H1 (cell line): ENCODE data around the gene LGR4. TPM values are rescaled to one million over a fixed set of nuclear protein-coding genes. Genes with fewer than 3 reads are reported as not detected.

ENCODE experiments used
- CTCF ChIA-PET: fragments of 300-600 bp; sonication (Branson Sonifier 250); formaldehyde crosslinking; loops from one replicate; lab custom pipeline; 2021; ENCODE audit not compliant: partially characterized antibody; lab: Charles Lee
- POLR2A ChIA-PET: fragments of 300-600 bp; sonication (Branson Sonifier 250); formaldehyde crosslinking; loops from one replicate; lab custom pipeline; 2021; ENCODE audit warnings: inconsistent platforms; ENCODE audit not compliant: partially characterized antibody; lab: Charles Lee
- DNase-seq, 2 experiments: peaks; one replicate each; pipeline versions ENCODE4 v3.0.0 to v3.0.0-alpha.2; 2010 to 2022; ENCODE audit warnings: low spot score in 2 of 2, low read depth in 1 of 2, mixed read lengths in 1 of 2
- FAIRE-seq: peaks from 2 replicates; lab custom pipeline; 2011; peaks lifted over from hg19 to GRCh38; lab: Jason Lieb, UNC
- H2AFZ ChIP-seq: 2 replicates; pipeline ENCODE4 v1.8.1; 2012; ENCODE audit warnings: low read length, inconsistent platforms
- H2AK5ac ChIP-seq: 2 replicates; pipeline ENCODE4 v1.6.1; 2013; ENCODE audit warnings: low read depth, low read length
- H2BK120ac ChIP-seq: replicated peaks from 2 replicates; pipeline ENCODE3; 2013; ENCODE audit warnings: low read depth, low read length, inconsistent platforms
- H2BK12ac ChIP-seq: 2 replicates; pipeline ENCODE4 v1.6.1; 2013; ENCODE audit warnings: low read depth, low read length
- H2BK15ac ChIP-seq: 2 replicates; pipeline ENCODE4 v1.6.1; 2013; ENCODE audit warnings: low read length
- H2BK20ac ChIP-seq: 2 replicates; pipeline ENCODE4 v1.6.1; 2013; ENCODE audit warnings: low read length
- H2BK5ac ChIP-seq: 2 replicates; pipeline ENCODE4 v1.6.1; 2013; ENCODE audit warnings: low read depth, low read length
- H3K14ac ChIP-seq: 2 replicates; pipeline ENCODE4 v1.6.1; 2013; ENCODE audit warnings: inconsistent platforms; ENCODE audit not compliant: insufficient read length
- H3K18ac ChIP-seq: 2 replicates; pipeline ENCODE4 v1.6.1; 2013; ENCODE audit warnings: low read length; ENCODE audit errors: extremely low read depth
- H3K23ac ChIP-seq: 2 replicates; pipeline ENCODE4 v1.6.1; 2013; ENCODE audit warnings: inconsistent platforms; ENCODE audit not compliant: insufficient read length
- H3K23me2 ChIP-seq: 2 replicates; pipeline ENCODE4 v1.6.1; 2013; ENCODE audit warnings: low read depth, low read length
- H3K27ac ChIP-seq: 2 replicates; pipeline ENCODE4 v1.6.1; 2011; ENCODE audit warnings: low read depth, low read length, inconsistent platforms
- H3K27me3 ChIP-seq, 4 experiments: replicated peaks in 1 of 4; 1 replicate in 1 of 4; 2 replicates in 3 of 4; pipeline versions ENCODE4 v1.6.1 to v1.8.1; 2011 to 2013; ENCODE audit warnings: low read length in 3 of 4, mild to moderate bottlenecking in 3 of 4, inconsistent platforms in 2 of 4, mixed read lengths in 2 of 4, moderate library complexity in 1 of 4; ENCODE audit not compliant: control insufficient read depth in 3 of 4, insufficient read depth in 3 of 4; ENCODE audit errors: extremely low read depth in 1 of 4
- H3K36me3 ChIP-seq, 4 experiments: 2 replicates each; pipeline versions ENCODE4 v1.6.1 to v1.8.1; 2011 to 2013; ENCODE audit warnings: mild to moderate bottlenecking in 4 of 4, low read length in 3 of 4, moderate library complexity in 2 of 4, control low read depth in 1 of 4, inconsistent platforms in 1 of 4; ENCODE audit not compliant: insufficient read depth in 4 of 4, control insufficient read depth in 2 of 4
- H3K4ac ChIP-seq: replicated peaks from 2 replicates; pipeline ENCODE3; 2013; ENCODE audit warnings: low read length, low read depth, mixed read lengths, inconsistent platforms; ENCODE audit not compliant: insufficient read length
- H3K4me1 ChIP-seq, 4 experiments: replicated peaks in 1 of 4; 1 replicate in 1 of 4; 2 replicates in 3 of 4; pipeline versions ENCODE4 v1.6.1 to v1.8.1; 2011 to 2013; ENCODE audit warnings: low read length in 3 of 4, inconsistent platforms in 2 of 4, mixed read lengths in 1 of 4; ENCODE audit not compliant: insufficient read depth in 4 of 4, control insufficient read depth in 3 of 4
- H3K4me2 ChIP-seq, 2 experiments: 2 replicates each; pipeline versions ENCODE4 v1.6.1 to v1.8.1; 2011 to 2013; ENCODE audit warnings: low read depth in 2 of 2, low read length in 2 of 2, control low read depth in 1 of 2, inconsistent platforms in 1 of 2, mild to moderate bottlenecking in 1 of 2; ENCODE audit not compliant: insufficient read depth in 1 of 2
- H3K4me3 ChIP-seq, 4 experiments: fragments of 200-600, 300-600 bp in 1 of 4; sonication (generic), shearing (Covaris generic), sonication (Bioruptor Twin) in 1 of 4; 2 replicates each; pipeline versions ENCODE4 v1.5.1 to v1.8.1; 2011 to 2016; ENCODE audit warnings: low read length in 4 of 4, low read depth in 3 of 4, control low read depth in 2 of 4, inconsistent platforms in 2 of 4, mild to moderate bottlenecking in 2 of 4, mixed read lengths in 1 of 4, moderate library complexity in 1 of 4; ENCODE audit not compliant: insufficient read depth in 2 of 4; ENCODE audit errors: extremely low read depth in 1 of 4
- H3K56ac ChIP-seq: replicated peaks from 2 replicates; pipeline ENCODE3; 2013; ENCODE audit warnings: low read depth, mild to moderate bottlenecking, mixed read lengths, low read length, inconsistent platforms; ENCODE audit not compliant: insufficient read length
- H3K79me1 ChIP-seq: 2 replicates; pipeline ENCODE4 v1.6.1; 2013; ENCODE audit warnings: low read depth, low read length, control low read depth
- H3K79me2 ChIP-seq, 2 experiments: 2 replicates each; pipeline versions ENCODE4 v1.6.1 to v1.8.1; 2012 to 2013; ENCODE audit warnings: low read length in 2 of 2, mild to moderate bottlenecking in 2 of 2, inconsistent platforms in 1 of 2; ENCODE audit not compliant: insufficient read depth in 2 of 2, control insufficient read depth in 1 of 2
- H3K9ac ChIP-seq, 4 experiments: replicated peaks in 1 of 4; 1 replicate in 1 of 4; 2 replicates in 3 of 4; pipeline versions ENCODE4 v1.6.1 to v1.8.1; 2011 to 2013; ENCODE audit warnings: low read depth in 3 of 4, low read length in 3 of 4, control low read depth in 2 of 4, mild to moderate bottlenecking in 2 of 4, moderate library complexity in 2 of 4, inconsistent platforms in 1 of 4; ENCODE audit errors: extremely low read depth in 1 of 4
- H3K9me3 ChIP-seq, 2 experiments: 2 replicates each; pipeline versions ENCODE4 v1.6.1 to v1.8.1; 2012 to 2013; ENCODE audit warnings: mild to moderate bottlenecking in 2 of 2, moderate library complexity in 2 of 2, control low read depth in 1 of 2, inconsistent platforms in 1 of 2, low read depth in 1 of 2, low read length in 1 of 2, mixed read lengths in 1 of 2; ENCODE audit not compliant: insufficient read depth in 2 of 2
- H4K20me1 ChIP-seq, 2 experiments: replicated peaks in 1 of 2; 2 replicates each; pipeline versions ENCODE3 to v1.8.1; 2011 to 2013; ENCODE audit warnings: inconsistent platforms in 2 of 2, low read length in 2 of 2, mild to moderate bottlenecking in 1 of 2; ENCODE audit not compliant: insufficient read depth in 2 of 2, control insufficient read depth in 1 of 2
- H4K5ac ChIP-seq: 2 replicates; pipeline ENCODE4 v1.6.1; 2013; ENCODE audit warnings: low read length, low read depth, mixed read lengths, inconsistent platforms; ENCODE audit not compliant: insufficient read length
- H4K8ac ChIP-seq: 2 replicates; pipeline ENCODE4 v1.8.0; 2013; ENCODE audit warnings: mild to moderate bottlenecking, moderate library complexity, low read length, inconsistent platforms; ENCODE audit not compliant: insufficient read depth; ENCODE audit errors: extremely low read depth
- H4K91ac ChIP-seq: replicated peaks from 2 replicates; pipeline ENCODE3; 2013; ENCODE audit warnings: low read length, mixed read lengths, inconsistent platforms; ENCODE audit not compliant: insufficient read length
- E2F6 ChIP-seq: IDR thresholded peaks from 2 replicates; pipeline ENCODE4 v1.6.1; 2012; ENCODE audit warnings: inconsistent platforms
- JUND ChIP-seq: IDR thresholded peaks from 2 replicates; pipeline ENCODE4 v1.6.1; 2011; ENCODE audit warnings: mild to moderate bottlenecking, improper control_type of control experiment, low read length
- SIX5 ChIP-seq: IDR thresholded peaks from 2 replicates; pipeline ENCODE4 v1.6.1; 2011; ENCODE audit warnings: mild to moderate bottlenecking, low read depth, low read length
- TCF12 ChIP-seq: IDR thresholded peaks from 2 replicates; pipeline ENCODE4 v1.6.1; 2011; ENCODE audit warnings: low read depth, mild to moderate bottlenecking, low read length
- WGBS, 2 experiments: shearing (Covaris generic) in 1 of 2; methylation state at CpG; one replicate each; pipeline versions ENCODE4 v1.1.6 to v1.1.7; 2013 to 2015; ENCODE audit warnings: low lambda C conversion rate in 2 of 2, mixed read lengths in 2 of 2, inconsistent platforms in 1 of 2, low coverage in 1 of 2, missing lambda C conversion rate in 1 of 2; ENCODE audit not compliant: insufficient replicate concordance in 2 of 2, insufficient coverage in 1 of 2, insufficient read length in 1 of 2; ENCODE audit errors: extremely low coverage in 1 of 2, missing lambda C conversion rate in 1 of 2; 5-methylcytosine and 5-hydroxymethylcytosine counted together
- polyA plus RNA-seq, 7 experiments: library from polyadenylated mRNA; depleted of rRNA in 3 of 7; stranded (reverse) in 5 of 7; unstranded in 2 of 7; fragments of >200 nt in 5 of 7; fragments of 200-250 nt in 2 of 7; gene quantifications; 1 replicate in 5 of 7; 2 replicates in 1 of 7; 4 replicates in 1 of 7; pipeline versions ENCODE4 v1.2.1 to v1.2.3, GENCODE V29; 2011 to 2013; ENCODE audit warnings: missing spikeins in 2 of 7, mixed read lengths in 2 of 7
- total RNA-seq: library from RNA; stranded (reverse); fragmentation: NEBNext Ultra II Directional; extraction: Animal tissue kit (Norgen Biotek cat#: 25700); gene quantifications from 2 replicates; pipeline ENCODE4 v1.2.1, GENCODE V29; 2021

LGR4 gene
- total and polyA plus RNA-seq, 2 of the 8 experiments (the other 6 are each of a cell fraction or from before 2014, with no cell fraction given), result 26.6 to 61.7 TPM

- no peaks in the 10 kb centered on the region for H3K79me1 ChIP-seq
- H3K27ac ChIP-seq, result no peak overlapping the region
- no peak for DNase-seq
- ChIA-PET POLR2A (interaction anchor here (1.0 kb wide), 1 partner anchor 30 kb away, joined by 3 read pairs; no protein-coding TSS in a partner anchor), CTCF (interaction anchor here (1.0 kb wide), 1 partner anchor 12 kb away, joined by 3 read pairs; no protein-coding TSS in a partner anchor)
- H4K8ac ChIP-seq, result no peak overlapping the region
- no peak overlapping the region for H2BK15ac ChIP-seq
- H4K91ac ChIP-seq, result no peak overlapping the region
- no peak overlapping the region for H2AFZ ChIP-seq
- no peak overlapping the region for H2BK12ac ChIP-seq
- H4K20me1 ChIP-seq, result no peaks in the 10 kb centered on the region
- H3K23me2 ChIP-seq, result no peaks in the 10 kb centered on the region
- no peak overlapping the region for H4K5ac ChIP-seq
- H3K79me2 ChIP-seq, result no peaks in the 10 kb centered on the region
- H3K4me2 ChIP-seq, result no peak overlapping the region
- peaks cover 0 to 1% (median 0%) of the 10 kb centered on the region in 4 experiments; a peak in 1 of 7 replicates for H3K27me3 ChIP-seq
- H3K4ac ChIP-seq, result no peak overlapping the region
- peaks cover 6% of the 10 kb centered on the region in 2 experiments; a peak in 3 of 4 replicates for H3K9me3 ChIP-seq
- H3K36me3 ChIP-seq, result no peaks in the 10 kb centered on the region
- H3K56ac ChIP-seq, result no peak overlapping the region
- H2AK5ac ChIP-seq, result no peak overlapping the region
- WGBS, 2 experiments, result 71% methylated on average over 2 of the region's 2 CpGs; no CpG with 5 or more reads in 1 of the 2 experiments
- TF ChIP-seq JUND (peak; percentile 23; the same call in 1 of the 2 replicates), E2F6 (0 out of 2 replicates have a peak, but pooled peaks have one; percentile 23), SIX5 (no peak), TCF12 (no peak)
- TF ChIP-seq, all 59 proteins: peak for 2
- peaks cover 0 to 4% (median 0%) of the 10 kb centered on the region in 4 experiments; a peak in 1 of 7 replicates for H3K4me1 ChIP-seq
- no peak overlapping the region for H3K4me3 ChIP-seq
- H2BK5ac ChIP-seq, result no peak overlapping the region
- H3K14ac ChIP-seq, result no peak overlapping the region
- no peak overlapping the region for H3K23ac ChIP-seq
- H3K18ac ChIP-seq, result no peak overlapping the region; the same call in 1 of the 2 replicates
- no peak overlapping the region for H2BK20ac ChIP-seq
- H3K9ac ChIP-seq, result no peak overlapping the region
- no peak for FAIRE-seq
- H2BK120ac ChIP-seq, result no peak overlapping the region
These were observed 154.8 kb downstream of the LGR4 start for GRCh38 chr11:27317751-27318150.
